DMS79 (cell line): ENCODE results near the gene NEUROG1.
"Not testable (repeated sequence)": the region's sequence is repeated elsewhere in the genome, so short reads cannot be mapped to it uniquely, and the experiment has no call there.

Experiments used
- DNase-seq: peaks from one replicate; lab custom pipeline; 2025; lab: John Stamatoyannopoulos, UW

The NEUROG1 gene

GRCh38 chr5:135537271-135537670 lies 1.5 kb upstream of the NEUROG1 start:
- DNase-seq: no peak

- DNase-seq: no peak
Measured at GRCh38 chr5:135535420-135535819, 344 bp downstream of the NEUROG1 start.

GRCh38 chr5:135534609-135535419 lies 950 bp downstream of the NEUROG1 start:
- DNase-seq: no peak

GRCh38 chr5:135533794-135534193 lies 2.0 kb downstream of the NEUROG1 start:
- no peak for DNase-seq

- no peak for DNase-seq
Measured at GRCh38 chr5:135533334-135533733, 2.4 kb downstream of the NEUROG1 start.

GRCh38 chr5:135529576-135529975 lies 6.2 kb downstream of the NEUROG1 start:
- DNase-seq: not testable (repeated sequence)

- DNase-seq: no peak
Measured at GRCh38 chr5:135526924-135527323, 8.8 kb downstream of the NEUROG1 start.

GRCh38 chr5:135521964-135522363 lies 13.8 kb downstream of the NEUROG1 start:
- DNase-seq: no peak

GRCh38 chr5:135517631-135518030 lies 18.1 kb downstream of the NEUROG1 start:
- no peak for DNase-seq

GRCh38 chr5:135514116-135514515 lies 21.6 kb downstream of the NEUROG1 start:
- DNase-seq: no peak

- DNase-seq: no peak
Measured at GRCh38 chr5:135511761-135512575, 23.8 kb downstream of the NEUROG1 start.

- DNase-seq: no peak
Measured at GRCh38 chr5:135509995-135510394, 25.8 kb downstream of the NEUROG1 start.

GRCh38 chr5:135508496-135509005 lies 27.2 kb downstream of the NEUROG1 start:
- peak; percentile 15 for DNase-seq

- no peak for DNase-seq
Measured at GRCh38 chr5:135505973-135506372, 29.8 kb downstream of the NEUROG1 start.

GRCh38 chr5:135504376-135504775 lies 31.4 kb downstream of the NEUROG1 start:
- no peak for DNase-seq

GRCh38 chr5:135503871-135504270 lies 31.9 kb downstream of the NEUROG1 start:
- no peak for DNase-seq

GRCh38 chr5:135502836-135503520 lies 32.8 kb downstream of the NEUROG1 start:
- DNase-seq: no peak

GRCh38 chr5:135501965-135502364 lies 33.8 kb downstream of the NEUROG1 start:
- no peak for DNase-seq

GRCh38 chr5:135498637-135498995 lies 37.1 kb downstream of the NEUROG1 start:
- peak; percentile 69 for DNase-seq

GRCh38 chr5:135497971-135498636 lies 37.7 kb downstream of the NEUROG1 start:
- no peak for DNase-seq

- DNase-seq: not testable (repeated sequence)
Measured at GRCh38 chr5:135495531-135495930, 40.2 kb downstream of the NEUROG1 start.

- no peak for DNase-seq
Measured at GRCh38 chr5:135494196-135494595, 41.6 kb downstream of the NEUROG1 start.
